Endothelial cell of umbilical vein (primary cell): ENCODE data around the gene GOLIM4. TPM values are rescaled to one million over a fixed set of nuclear protein-coding genes. Genes with fewer than 3 reads are reported as not detected.

Experiments used
- BruUV-seq: library from RNA; stranded (reverse); fragments of 400-500 nt; replicated peaks from 2 replicates; lab custom pipeline; 2021; lab: Mats Ljungman, UMichigan
- CTCF ChIA-PET: fragments of 300-600, 350-600 bp; sonication (Branson Sonifier 250); formaldehyde crosslinking; loops from one replicate; lab custom pipeline; 2021; ENCODE audit warnings: antibody characterized with exemption, inconsistent platforms; lab: Charles Lee
- POLR2A ChIA-PET: fragments of 300-600, 350-600 bp; sonication (Branson Sonifier 250); formaldehyde crosslinking; loops from one replicate; lab custom pipeline; 2021; ENCODE audit warnings: antibody characterized with exemption, inconsistent platforms; lab: Charles Lee
- DNase-seq: peaks from one replicate; pipeline ENCODE4 v3.0.0-alpha.2; 2011; ENCODE audit warnings: low read depth, low spot score
- FAIRE-seq: peaks from 2 replicates; lab custom pipeline; 2011; peaks lifted over from hg19 to GRCh38; lab: Jason Lieb, UNC
- H2AFZ ChIP-seq: 2 replicates; pipeline ENCODE4 v1.6.0; 2012; ENCODE audit warnings: low read depth, low read length, control low read depth, inconsistent platforms
- H3K27ac ChIP-seq: 2 replicates; pipeline ENCODE4 v1.5.1; 2011; ENCODE audit warnings: low read depth, mild to moderate bottlenecking, control low read depth, low read length, moderate library complexity; ENCODE audit not compliant: insufficient read depth
- H3K27me3 ChIP-seq, 2 experiments: 2 replicates each; pipeline versions ENCODE4 v1.6.0 to v1.6.1; 2011; ENCODE audit warnings: low read length in 2 of 2, mixed read lengths in 1 of 2; ENCODE audit not compliant: control insufficient read depth in 2 of 2, insufficient read depth in 2 of 2
- H3K36me3 ChIP-seq, 2 experiments: 2 replicates in 1 of 2; 3 replicates in 1 of 2; pipeline ENCODE4 v1.5.1; 2011; ENCODE audit warnings: low read length in 2 of 2, mild to moderate bottlenecking in 1 of 2, moderate library complexity in 1 of 2; ENCODE audit not compliant: control insufficient read depth in 2 of 2, insufficient read depth in 2 of 2; ENCODE audit errors: extremely low read depth in 1 of 2
- H3K4me1 ChIP-seq: 3 replicates; pipeline ENCODE4 v1.5.1; 2011; ENCODE audit warnings: mild to moderate bottlenecking, low read length; ENCODE audit not compliant: control insufficient read depth, insufficient read depth; ENCODE audit errors: extremely low read depth
- H3K4me2 ChIP-seq: 2 replicates; pipeline ENCODE4 v1.6.1; 2011; ENCODE audit warnings: low read length, control low read depth, mixed read lengths; ENCODE audit not compliant: insufficient read depth
- H3K4me3 ChIP-seq, 3 experiments: fragments of 200-600 bp in 1 of 3; sonication (generic), shearing (Covaris generic) in 1 of 3; replicated peaks in 1 of 3; 2 replicates each; pipeline ENCODE4 v1.5.1; 2011 to 2016; ENCODE audit warnings: control low read depth in 3 of 3, low read length in 3 of 3, mild to moderate bottlenecking in 2 of 3, inconsistent platforms in 1 of 3, low read depth in 1 of 3, moderate library complexity in 1 of 3; ENCODE audit not compliant: insufficient read depth in 1 of 3
- H3K79me2 ChIP-seq: 2 replicates; pipeline ENCODE4 v1.6.0; 2012; ENCODE audit warnings: low read length, inconsistent platforms; ENCODE audit not compliant: control insufficient read depth, insufficient read depth
- H3K9ac ChIP-seq: replicated peaks from 2 replicates; pipeline ENCODE3; 2011; ENCODE audit warnings: low read length, control low read depth; ENCODE audit not compliant: insufficient read depth; ENCODE audit errors: extremely low read depth
- H3K9me1 ChIP-seq: replicated peaks from 3 replicates; pipeline ENCODE4 v1.6.0; 2011; ENCODE audit warnings: mild to moderate bottlenecking, low read length; ENCODE audit not compliant: control insufficient read depth, insufficient read depth; ENCODE audit errors: extremely low read depth
- H3K9me3 ChIP-seq: replicated peaks from 2 replicates; pipeline ENCODE4 v1.5.1; 2012; ENCODE audit warnings: low read length, inconsistent platforms; ENCODE audit not compliant: control insufficient read depth, insufficient read depth
- H4K20me1 ChIP-seq: replicated peaks from 2 replicates; pipeline ENCODE3; 2011; ENCODE audit warnings: mild to moderate bottlenecking, low read length; ENCODE audit not compliant: control insufficient read depth, insufficient read depth; ENCODE audit errors: extremely low read depth
- CTCF ChIP-seq, 2 donors: IDR thresholded peaks; 1 replicate in 1 of 2; 2 replicates in 1 of 2; pipeline ENCODE4 v1.5.1; 2011; ENCODE audit warnings: low read length in 2 of 2, mild to moderate bottlenecking in 2 of 2, moderate library complexity in 2 of 2, control low read depth in 1 of 2, inconsistent platforms in 1 of 2, low read depth in 1 of 2; ENCODE audit not compliant: insufficient read depth in 1 of 2; ENCODE audit errors: extremely low read depth in 1 of 2
- GATA2 ChIP-seq: IDR thresholded peaks from 2 replicates; pipeline ENCODE4 v1.7.0; 2011; ENCODE audit warnings: low read depth, mild to moderate bottlenecking, moderate library complexity, mixed read lengths, low read length; ENCODE audit not compliant: insufficient read length, insufficient read depth
- JUN ChIP-seq: IDR thresholded peaks from 2 replicates; pipeline ENCODE4 v1.6.1; 2011; ENCODE audit warnings: borderline replicate concordance, low read depth; ENCODE audit not compliant: insufficient read length, insufficient read depth
- MYC ChIP-seq: IDR thresholded peaks from one replicate; pipeline ENCODE4 v1.6.1; 2011; ENCODE audit warnings: mild to moderate bottlenecking, low read depth, low read length
- POLR2A ChIP-seq: IDR thresholded peaks from 2 replicates; pipeline ENCODE4 v1.6.1; 2012; ENCODE audit warnings: low read depth, mild to moderate bottlenecking, control low read depth, low read length
- dilution Hi-C: fragments of 300-500 bp; cut with MboI; formaldehyde crosslinking; loops from one replicate; pipeline ENCODE4 v1.15.0; 2019; ENCODE audit warnings: low sequenced_read_pairs; ENCODE audit not compliant: extremely low pct_ligation_motif_present
- intact Hi-C: fragments of 100-400 bp; cut with micrococcal nuclease; formaldehyde crosslinking; loops from one replicate; pipeline ENCODE4 v1.10.0; 2022
- polyA plus RNA-seq, 4 experiments: library from polyadenylated mRNA; depleted of rRNA in 3 of 4; stranded (reverse) in 3 of 4; unstranded in 1 of 4; fragments of >200 nt; gene quantifications; 2 replicates each; pipeline versions ENCODE4 v1.2.1 to v1.2.3, GENCODE V29; 2011 to 2012; ENCODE audit warnings: missing spikeins in 1 of 4
- total RNA-seq: library from RNA; stranded (reverse); gene quantifications from 2 replicates; pipeline ENCODE4 v1.2.3, GENCODE V29; 2021

GOLIM4 gene
- total and polyA plus RNA-seq, 2 donors (not counting 3 experiments of a cell fraction or from before 2014, with no cell fraction given): 11.7 to 40.8 TPM

GRCh38 chr3:168047190-168047795 lies 48.4 kb downstream of the GOLIM4 start:
- Histone ChIP-seq H4K20me1 (no peaks in the 10 kb centered on the region), H3K4me2 (no peak overlapping the region), H3K79me2 (peaks cover 17% of the 10 kb centered on the region), H3K9ac (no peak overlapping the region), H3K9me3 (no peaks in the 10 kb centered on the region), H3K27me3 (no peaks in the 10 kb centered on the region), H3K27ac (no peak overlapping the region), H3K4me3 (no peak overlapping the region), H2AFZ (no peak overlapping the region), H3K9me1 (no peaks in the 10 kb centered on the region), H3K4me1 (peaks cover 6% of the 10 kb centered on the region), H3K36me3 (no peaks in the 10 kb centered on the region)
- peak; percentile 88 for FAIRE-seq
- intact Hi-C loops (loop anchor here (1.0 to 10.0 kb wide), 5 partner anchors 48 to 800 kb away; partner anchors contain the start of genes GOLIM4, SERPINI1 and ZBBX), dilution Hi-C loops (no loop called here)
- no TSS peak for BruUV-seq
- CTCF ChIA-PET: interaction anchor here (0.9 to 6.6 kb wide), 22 partner anchors 9 to 800 kb away, joined by 3 to 190 read pairs (median 5); partner anchors contain the start of gene GOLIM4
- POLR2A ChIA-PET: no interaction called here
- DNase-seq: peak; percentile 83
- peak; percentile 59 for TF ChIP-seq CTCF (IDR thresholded peaks at IDR 0.05; ENCODE audit: extremely low read depth in 1 of 2, insufficient read depth in 1 of 2, low read depth in 1 of 2, low read length in 2 of 2)
- TF ChIP-seq JUN: no peak

GRCh38 chr3:168044049-168044448 lies 51.7 kb downstream of the GOLIM4 start:
- Histone ChIP-seq H3K79me2 (peaks cover 1% of the 10 kb centered on the region), H3K4me3 (no peak overlapping the region), H3K4me1 (peaks cover 6% of the 10 kb centered on the region), H4K20me1 (no peaks in the 10 kb centered on the region), H3K9me3 (no peaks in the 10 kb centered on the region), H3K9me1 (no peaks in the 10 kb centered on the region), H3K4me2 (peak overlapping the region; percentile 34), H3K36me3 (no peaks in the 10 kb centered on the region), H3K27ac (no peak overlapping the region), H2AFZ (no peak overlapping the region), H3K9ac (no peak overlapping the region), H3K27me3 (no peaks in the 10 kb centered on the region)
- POLR2A ChIA-PET: no interaction called here
- intact Hi-C loops: loop anchor here (10.0 kb wide), 1 partner anchor 659 kb away; the partner anchor contains the start of gene ZBBX
- FAIRE-seq (peak; percentile 18), DNase-seq (peak; percentile 33)
- dilution Hi-C loops: no loop called here
- CTCF ChIA-PET: interaction anchor here (4.8 kb wide), 1 partner anchor 121 kb away, joined by 20 read pairs; no protein-coding TSS in a partner anchor
- no peak for TF ChIP-seq MYC
- no peak for TF ChIP-seq POLR2A
- TF ChIP-seq CTCF (IDR thresholded peaks at IDR 0.05; ENCODE audit: extremely low read depth in 1 of 2, insufficient read depth in 1 of 2, low read depth in 1 of 2, low read length in 2 of 2): no peak
- TF ChIP-seq JUN: no peak
- TF ChIP-seq GATA2: no peak
- no TSS peak for BruUV-seq
